HG03558 (cell line): Measurements from ENCODE around the gene CD2BP2.
"Not testable (repeated sequence)": the region's sequence is repeated elsewhere in the genome, so short reads cannot be mapped to it uniquely, and the experiment has no call there.

Experiments
- ATAC-seq: cut with Tn5 transposase; IDR thresholded peaks from one replicate; pipeline ENCODE4 v1.9.1; 2021; ENCODE audit warnings: moderate number of reproducible peaks; ENCODE audit not compliant: unreplicated experiment; ENCODE audit errors: extremely low read depth

The CD2BP2 gene

GRCh38 chr16:30355144-30355953 lies at the start of gene CD2BP2:
Gene CD2BP2 (minus strand): TSS chr16:30355308. CDS start chr16:30354681, 627 bp downstream.
- ATAC-seq, result peak; percentile 53

DNA sequence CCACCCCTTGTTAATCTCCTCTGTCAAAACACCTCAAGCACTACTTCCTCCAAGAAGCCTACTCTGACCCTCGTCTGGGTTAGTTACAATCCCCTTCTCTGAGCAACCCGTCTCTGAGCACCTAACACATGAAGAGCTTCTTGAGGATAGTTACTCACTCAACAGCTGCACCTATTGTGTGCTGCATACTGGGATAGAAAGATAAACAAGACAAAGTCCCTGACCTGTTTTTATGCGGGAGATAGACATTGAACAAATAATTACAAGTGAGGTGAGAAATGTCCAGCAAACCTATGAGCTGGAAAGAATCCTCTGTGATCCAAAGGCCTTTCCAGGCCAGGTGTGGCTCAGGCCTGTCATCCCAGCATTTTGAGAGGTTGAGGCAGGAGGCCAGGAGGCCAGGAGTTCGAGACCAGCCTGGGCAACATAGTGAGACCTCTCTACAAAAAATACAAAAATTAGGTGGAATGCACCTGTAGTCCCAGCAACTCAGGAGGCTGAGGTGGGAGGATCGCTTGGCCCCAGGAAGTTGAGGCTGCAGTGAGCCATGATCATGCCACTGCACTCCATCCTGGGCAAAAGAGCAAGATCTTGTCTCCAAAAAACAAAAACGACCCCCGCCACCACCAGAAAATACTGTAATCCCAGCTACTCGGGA lies 46.8 kb upstream of the CD2BP2 start:
- ATAC-seq, result no peak

GRCh38 chr16:30399435-30400186 lies 44.5 kb upstream of the CD2BP2 start:
- ATAC-seq, result no peak

DNA sequence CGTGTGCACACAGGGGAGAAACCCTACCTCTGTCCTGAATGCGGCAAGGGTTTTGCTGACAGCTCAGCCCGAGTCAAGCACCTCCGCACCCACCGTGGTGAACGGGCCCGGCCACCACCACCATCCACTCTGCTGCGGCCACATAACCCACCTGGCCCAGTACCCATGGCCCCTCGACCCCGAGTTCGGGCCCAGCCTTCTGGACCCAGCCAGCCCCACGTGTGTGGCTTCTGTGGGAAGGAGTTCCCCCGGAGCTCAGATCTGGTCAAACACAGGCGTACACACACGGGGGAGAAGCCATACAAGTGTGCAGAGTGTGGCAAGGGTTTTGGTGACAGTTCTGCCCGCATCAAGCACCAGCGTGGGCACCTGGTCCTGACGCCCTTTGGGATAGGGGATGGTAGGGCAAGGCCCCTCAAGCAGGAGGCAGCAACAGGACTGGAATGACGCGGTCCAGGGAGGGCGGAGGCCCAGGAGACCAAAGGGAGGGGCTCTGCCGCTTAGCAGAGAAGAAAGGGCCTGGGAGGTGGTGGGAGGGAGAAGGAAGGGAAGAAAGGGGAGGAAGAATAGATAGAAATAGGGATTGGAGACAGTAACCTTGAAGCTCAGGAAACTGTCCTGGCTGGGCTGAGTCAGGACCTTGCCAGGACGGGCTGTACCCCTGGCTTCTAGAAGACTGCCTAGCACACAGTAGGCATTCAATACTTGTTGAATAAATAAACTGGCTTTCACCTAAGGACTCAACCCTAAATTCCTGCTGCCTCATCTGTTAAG lies 43.7 kb upstream of the CD2BP2 start:
- ATAC-seq, result no peak

DNA sequence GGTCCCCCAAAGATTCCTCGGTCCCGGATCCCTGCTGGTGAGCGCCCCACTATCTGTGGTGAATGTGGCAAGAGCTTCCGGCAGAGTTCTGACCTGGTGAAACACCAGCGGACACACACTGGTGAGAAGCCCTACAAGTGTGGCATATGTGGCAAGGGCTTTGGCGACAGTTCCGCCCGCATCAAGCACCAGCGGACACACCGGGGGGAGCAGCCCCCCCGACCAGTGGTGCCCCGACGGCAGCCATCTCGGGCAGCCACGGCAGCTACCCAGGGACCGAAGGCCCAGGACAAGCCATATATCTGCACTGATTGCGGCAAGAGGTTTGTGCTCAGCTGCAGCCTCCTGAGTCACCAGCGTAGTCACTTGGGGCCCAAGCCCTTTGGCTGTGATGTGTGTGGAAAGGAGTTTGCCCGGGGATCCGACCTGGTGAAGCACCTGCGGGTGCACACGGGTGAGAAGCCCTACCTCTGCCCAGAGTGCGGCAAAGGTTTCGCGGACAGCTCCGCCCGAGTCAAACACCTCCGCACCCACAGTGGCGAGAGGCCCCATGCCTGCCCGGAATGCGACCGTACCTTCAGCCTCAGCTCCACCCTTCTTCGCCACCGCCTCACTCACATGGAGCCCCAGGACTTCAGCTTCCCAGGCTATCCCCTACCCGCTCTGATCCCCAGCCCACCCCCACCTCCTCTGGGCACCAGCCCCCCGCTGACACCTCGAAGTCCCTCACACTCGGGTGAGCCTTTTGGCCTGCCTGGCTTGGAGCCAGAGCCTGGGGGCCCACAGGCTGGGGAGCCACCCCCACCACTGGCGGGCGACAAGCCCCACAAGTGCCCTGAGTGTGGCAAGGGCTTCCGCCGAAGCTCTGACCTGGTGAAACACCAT lies 42.9 kb upstream of the CD2BP2 start:
- ATAC-seq, result no peak

- ATAC-seq, result no peak
These were observed 41.9 kb upstream of the CD2BP2 start for GRCh38 chr16:30397056-30397455.

DNA sequence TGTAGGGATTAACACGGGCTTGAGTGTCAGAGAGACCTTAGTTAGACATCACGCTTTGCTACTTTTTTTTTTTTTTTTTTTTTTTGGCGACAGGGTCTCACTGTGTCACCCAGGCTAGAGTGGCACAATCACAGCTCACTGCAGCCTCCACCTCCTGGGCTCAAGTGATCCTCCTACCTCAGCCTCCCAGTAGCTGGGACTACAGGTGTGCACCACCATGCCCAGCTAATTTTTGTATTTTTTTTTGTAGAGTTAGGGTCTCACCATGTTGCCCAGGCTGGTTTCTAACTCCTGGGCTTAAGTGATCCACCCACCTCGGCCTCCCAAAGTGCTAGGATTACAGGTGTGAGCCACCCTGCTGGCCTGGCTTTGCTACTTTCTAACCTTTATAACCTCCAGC lies 41.5 kb upstream of the CD2BP2 start:
- ATAC-seq, result not testable (repeated sequence)

DNA sequence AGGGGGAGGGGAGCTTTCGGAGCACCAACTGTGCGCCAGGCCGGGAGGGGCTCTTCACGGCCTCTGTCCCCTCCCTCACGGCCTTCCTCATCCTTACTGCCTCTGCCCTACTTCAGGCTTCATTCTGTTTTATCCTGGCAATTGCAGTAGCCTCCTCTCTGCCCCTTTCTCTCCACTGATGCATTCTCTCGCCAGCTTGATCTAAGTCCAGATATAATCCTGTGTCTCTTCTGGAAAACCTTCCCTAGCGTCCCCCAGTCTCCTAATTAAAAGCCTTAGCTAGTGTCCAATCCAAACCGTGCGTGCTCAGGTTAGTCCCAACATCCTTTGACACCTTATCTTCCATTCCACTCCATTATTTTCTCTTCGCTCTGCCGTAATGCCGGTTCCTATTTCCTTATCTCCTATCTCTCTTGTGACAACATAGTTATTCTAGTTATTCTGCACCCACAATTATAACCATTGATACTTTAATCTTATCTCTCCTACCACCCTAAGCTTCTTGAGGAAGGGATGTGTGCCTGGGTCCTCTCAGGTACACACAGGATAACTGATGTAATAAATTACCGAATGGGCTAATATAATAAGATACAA lies 41.0 kb upstream of the CD2BP2 start:
- ATAC-seq, result no peak

- no peak for ATAC-seq
These were observed 40.3 kb upstream of the CD2BP2 start, which contains the start of gene ZNF48 for GRCh38 chr16:30395155-30395991. Gene ZNF48 (plus strand): TSS chr16:30395420. CDS start chr16:30395795, 375 bp downstream.

DNA sequence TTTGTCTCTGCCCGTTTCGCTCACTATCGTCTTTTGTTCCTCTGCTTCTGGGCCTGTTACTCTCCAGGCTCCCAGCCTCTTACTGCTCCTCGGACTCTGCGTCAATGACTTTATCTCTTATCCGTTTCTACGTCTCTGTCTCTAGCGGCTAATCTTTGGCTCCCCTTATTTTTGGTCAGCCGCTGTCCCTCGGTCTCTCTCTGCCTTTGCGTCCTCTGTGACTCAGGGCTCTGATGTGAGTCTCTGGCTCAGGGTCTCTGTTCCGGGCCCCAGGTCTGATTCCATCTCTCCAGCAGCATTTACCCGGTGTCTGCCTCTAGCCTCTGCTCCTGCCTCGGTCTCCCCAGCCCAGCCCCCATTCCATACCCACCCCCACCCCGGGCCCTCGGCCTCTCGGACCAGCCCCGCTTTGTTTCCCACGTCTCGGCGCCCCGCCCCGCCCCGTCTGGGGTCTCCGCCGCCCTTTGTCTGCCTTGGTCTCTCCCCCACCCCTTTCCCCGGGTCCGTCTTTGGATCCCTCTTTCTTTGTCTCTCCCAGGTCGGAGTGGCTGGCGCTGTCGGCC lies 39.6 kb upstream of the CD2BP2 start:
- ATAC-seq, result no peak

DNA sequence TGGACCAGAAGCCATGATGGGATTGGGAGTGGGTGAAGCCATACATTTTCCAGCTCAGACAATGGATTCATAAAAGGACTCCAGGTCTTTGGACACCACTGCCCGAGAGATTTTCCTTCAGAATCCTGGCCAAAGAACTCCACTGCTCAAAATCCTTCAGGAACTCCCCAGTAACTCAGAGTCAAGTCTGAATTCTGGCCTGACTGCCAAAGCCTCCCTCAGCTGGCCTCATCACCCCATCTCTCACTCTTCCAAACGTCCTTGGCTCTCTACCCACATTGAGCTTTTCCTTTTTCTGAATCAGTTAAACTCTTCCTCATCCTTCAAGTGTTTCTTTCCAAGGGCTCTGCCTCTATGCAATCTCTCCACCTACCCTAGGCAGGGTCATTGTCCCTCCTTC lies 28.4 kb upstream of the CD2BP2 start:
- no peak for ATAC-seq

DNA sequence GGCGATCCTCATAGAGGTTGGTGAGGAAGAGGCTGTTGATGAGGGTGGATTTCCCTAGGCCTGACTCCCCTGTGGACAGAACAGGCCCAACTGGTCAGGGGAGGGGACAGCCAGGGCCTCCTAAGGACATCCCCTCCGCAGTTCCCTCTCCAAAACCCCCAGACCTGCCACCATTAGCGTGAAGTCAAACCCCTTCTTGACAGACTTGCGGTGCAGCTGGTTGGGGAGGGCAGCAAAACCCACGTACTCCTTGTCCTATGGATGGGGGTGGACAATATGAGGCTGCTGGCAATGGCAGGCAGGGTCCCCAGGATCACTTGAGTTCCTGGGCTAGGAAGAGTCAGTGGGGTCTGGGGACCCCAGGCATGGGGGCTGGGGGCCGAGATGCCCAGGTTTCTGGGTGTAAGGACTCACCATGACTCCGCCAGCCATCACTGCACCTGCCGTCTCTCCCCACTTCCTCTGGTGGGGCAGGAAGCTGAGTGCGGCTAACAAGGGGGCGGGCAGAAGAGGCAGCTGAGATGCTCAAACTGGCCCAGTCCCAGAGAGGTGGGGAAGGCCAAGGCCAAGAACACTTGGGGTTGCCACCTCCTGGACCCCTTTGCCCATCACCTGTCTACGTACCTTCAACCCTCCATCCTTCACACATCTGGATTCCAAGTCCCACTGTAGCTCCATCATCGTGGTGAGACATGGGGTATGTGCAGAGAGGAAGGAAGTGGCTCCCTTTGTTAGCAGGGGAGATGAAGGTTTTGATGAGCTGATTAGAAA lies 27.2 kb upstream of the CD2BP2 start, which contains the start of gene SEPTIN1:
TSS of gene SEPTIN1 (minus strand) at position 451 of the 771 bp plus-strand sequence. CDS start at position 432, 19 bp downstream.
- no peak for ATAC-seq

GRCh38 chr16:30381291-30382041 lies 26.4 kb upstream of the CD2BP2 start:
- no peak for ATAC-seq

DNA sequence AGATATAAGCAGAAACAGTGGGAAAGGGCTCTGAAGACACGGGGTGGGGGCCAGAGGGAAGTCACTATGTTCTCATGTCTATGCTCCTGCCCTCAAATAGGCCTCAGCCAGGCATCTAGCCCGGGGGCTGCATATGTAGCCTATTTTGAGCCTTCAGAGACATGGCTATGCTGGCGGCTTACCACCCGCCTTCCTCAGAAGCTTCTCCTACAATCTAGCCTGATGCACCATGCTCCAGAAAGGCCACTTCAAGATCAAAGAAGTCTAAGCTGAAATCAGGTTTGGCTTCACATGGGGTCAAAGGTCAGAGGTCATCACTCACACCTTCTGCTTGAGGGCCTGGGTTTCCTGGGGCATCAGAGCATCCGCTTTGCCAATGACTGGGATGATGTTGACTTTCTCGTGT lies 25.7 kb upstream of the CD2BP2 start:
- no peak for ATAC-seq

GRCh38 chr16:30380072-30380802 lies 25.1 kb upstream of the CD2BP2 start:
- no peak for ATAC-seq
